ES-I3 (cell line): ENCODE results near the gene ABCA12.

ENCODE experiments used
- H3K36me3 ChIP-seq: 2 replicates; pipeline ENCODE4 v1.6.1; 2013; ENCODE audit warnings: mild to moderate bottlenecking, low read length, control low read depth, moderate library complexity; ENCODE audit not compliant: insufficient read depth
- H3K4me1 ChIP-seq: 2 replicates; pipeline ENCODE4 v1.6.1; 2013; ENCODE audit warnings: mild to moderate bottlenecking, control low read depth, low read length; ENCODE audit not compliant: insufficient read depth
- H3K9ac ChIP-seq: 2 replicates; pipeline ENCODE4 v1.6.1; 2013; ENCODE audit warnings: low read depth, mild to moderate bottlenecking, low read length, moderate library complexity
- H3K9me3 ChIP-seq: 2 replicates; pipeline ENCODE4 v1.6.1; 2013; ENCODE audit warnings: mild to moderate bottlenecking, low read length, moderate library complexity; ENCODE audit not compliant: control insufficient read depth, insufficient read depth

Gene ABCA12

DNA sequence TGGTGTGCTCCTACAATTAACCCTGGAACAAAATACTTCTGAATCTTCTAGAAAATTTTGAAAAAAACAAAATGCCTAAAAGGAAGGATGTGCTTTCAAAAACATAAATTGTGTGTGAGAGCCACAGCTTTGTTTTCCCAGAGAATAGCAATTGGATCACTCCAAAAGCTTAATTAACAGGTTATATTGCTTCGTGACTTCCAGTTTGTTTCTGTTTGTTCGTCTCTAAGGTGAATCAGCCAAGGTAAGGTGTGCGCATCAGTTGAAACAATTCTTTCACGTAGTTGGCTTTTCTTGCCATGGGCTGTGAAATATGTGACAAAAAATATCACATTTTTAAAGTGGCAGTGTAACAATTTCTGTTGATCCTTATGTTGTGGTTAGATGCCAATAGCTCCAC lies 238.7 kb downstream of the ABCA12 start:
- Histone ChIP-seq H3K4me1 (no peaks in the 10 kb centered on the region; the same call in 1 of the 2 replicates), H3K9me3 (no peaks in the 10 kb centered on the region), H3K9ac (no peak overlapping the region), H3K36me3 (no peaks in the 10 kb centered on the region)

- H3K9ac ChIP-seq = no peak overlapping the region
- H3K9me3 ChIP-seq = no peaks in the 10 kb centered on the region
- no peaks in the 10 kb centered on the region for H3K36me3 ChIP-seq
- no peaks in the 10 kb centered on the region for H3K4me1 ChIP-seq
Observed at GRCh38 chr2:214896274-214896673, 242.2 kb downstream of the ABCA12 start.

GRCh38 chr2:214895469-214895868 lies 243.0 kb downstream of the ABCA12 start:
- Histone ChIP-seq H3K9me3 (no peaks in the 10 kb centered on the region), H3K4me1 (no peaks in the 10 kb centered on the region), H3K36me3 (no peaks in the 10 kb centered on the region), H3K9ac (no peak overlapping the region)

DNA sequence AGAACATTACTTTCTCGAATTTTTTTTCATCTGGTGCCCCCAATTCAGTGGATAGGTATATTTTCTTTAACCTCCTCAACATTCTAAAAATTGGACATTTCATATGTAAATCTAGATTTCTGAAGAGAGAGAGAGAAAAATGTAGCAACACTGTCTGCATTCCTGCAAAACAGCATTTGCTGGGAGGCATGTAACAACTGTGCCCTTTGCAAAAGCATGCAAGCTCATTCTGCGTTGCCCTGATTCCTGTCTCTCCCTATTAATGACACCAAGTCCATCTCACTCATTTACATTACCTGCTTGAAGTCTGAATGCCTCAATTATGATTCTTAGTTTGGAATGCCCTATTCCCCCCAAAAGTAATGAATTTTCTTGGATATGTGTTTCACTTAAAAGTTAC lies 249.1 kb downstream of the ABCA12 start:
- Histone ChIP-seq H3K9me3 (no peaks in the 10 kb centered on the region), H3K36me3 (no peaks in the 10 kb centered on the region), H3K4me1 (no peaks in the 10 kb centered on the region), H3K9ac (no peak overlapping the region)

- H3K36me3 ChIP-seq = no peaks in the 10 kb centered on the region
- H3K9ac ChIP-seq = no peak overlapping the region
- no peaks in the 10 kb centered on the region for H3K4me1 ChIP-seq
- H3K9me3 ChIP-seq = no peaks in the 10 kb centered on the region
Observed at GRCh38 chr2:214881647-214882202, 256.7 kb downstream of the ABCA12 start.
